ENCODE data around the gene METTL16. TPM values are rescaled to one million over a fixed set of nuclear protein-coding genes. Genes with fewer than 3 reads are reported as not detected.
A peak's percentile ranks its signal among the peaks of the same experiment; 100 is the strongest.
"Not testable (repeated sequence)": the region's sequence is repeated elsewhere in the genome, so short reads cannot be mapped to it uniquely, and the experiment has no call there.

The METTL16 gene
- total RNA-seq, 6 experiments from 2014 or later = 21.7 to 25.7 (median 24.1) TPM

GRCh38 chr17:2549392-2550211, 37.9 kb upstream of the METTL16 start:
- no peak overlapping the region for H3K4me3 Mint-ChIP-seq
- H3K4me1 Mint-ChIP-seq (ENCODE audit: low read depth) = peaks cover 13% of the 10 kb centered on the region
- no peak for TF ChIP-seq CTCF (IDR thresholded peaks at IDR 0.05)
- no peaks in the 10 kb centered on the region for H3K9me3 Mint-ChIP-seq
- H3K27me3 Mint-ChIP-seq (ENCODE audit: insufficient read depth) = peaks cover 22% of the 10 kb centered on the region
- no peak for DNase-seq
- H3K27ac Mint-ChIP-seq = no peak overlapping the region
- no peaks in the 10 kb centered on the region for H3K36me3 Mint-ChIP-seq (ENCODE audit: low read depth)

GRCh38 chr17:2548026-2548425, 36.3 kb upstream of the METTL16 start:
- Mint-ChIP-seq H3K27me3 (ENCODE audit: insufficient read depth) (peaks cover 22% of the 10 kb centered on the region), H3K4me1 (ENCODE audit: low read depth) (peaks cover 13% of the 10 kb centered on the region)
- not testable (repeated sequence) for H3K36me3 Mint-ChIP-seq (ENCODE audit: low read depth); H3K4me3 Mint-ChIP-seq; H3K9me3 Mint-ChIP-seq; DNase-seq; H3K27ac Mint-ChIP-seq

- no peak overlapping the region for H3K27ac Mint-ChIP-seq
Observed at GRCh38 chr17:2547176-2547575, 35.5 kb upstream of the METTL16 start.

GRCh38 chr17:2545393-2545792, 33.7 kb upstream of the METTL16 start:
- Mint-ChIP-seq H3K27me3 (ENCODE audit: insufficient read depth) (peaks cover 16% of the 10 kb centered on the region), H3K4me1 (ENCODE audit: low read depth) (peaks cover 13% of the 10 kb centered on the region), H3K4me3 (no peak overlapping the region), H3K9me3 (no peaks in the 10 kb centered on the region), H3K36me3 (ENCODE audit: low read depth) (no peaks in the 10 kb centered on the region), H3K27ac (no peak overlapping the region)
- DNase-seq = no peak
- no peak for TF ChIP-seq CTCF (IDR thresholded peaks at IDR 0.05)

More at GRCh38 chr17:2547176-2547575, 35.5 kb upstream of the METTL16 start:
- H3K4me1 Mint-ChIP-seq (ENCODE audit: low read depth) = peaks cover 13% of the 10 kb centered on the region
- H3K36me3 Mint-ChIP-seq (ENCODE audit: low read depth) = no peaks in the 10 kb centered on the region
- DNase-seq = peak; percentile 46
- TF ChIP-seq CTCF (IDR thresholded peaks at IDR 0.05) = no peak
- H3K4me3 Mint-ChIP-seq = no peak overlapping the region
- H3K27me3 Mint-ChIP-seq (ENCODE audit: insufficient read depth) = peaks cover 22% of the 10 kb centered on the region
- H3K9me3 Mint-ChIP-seq = no peaks in the 10 kb centered on the region

- Mint-ChIP-seq H3K9me3 (no peaks in the 10 kb centered on the region), H3K27me3 (ENCODE audit: insufficient read depth) (peaks cover 9% of the 10 kb centered on the region), H3K27ac (no peak overlapping the region), H3K36me3 (ENCODE audit: low read depth) (no peaks in the 10 kb centered on the region), H3K4me3 (no peak overlapping the region), H3K4me1 (ENCODE audit: low read depth) (peaks cover 10% of the 10 kb centered on the region)
- no peak for TF ChIP-seq CTCF (IDR thresholded peaks at IDR 0.05)
- no peak for DNase-seq
Observed at GRCh38 chr17:2542456-2542855, 30.8 kb upstream of the METTL16 start.

GRCh38 chr17:2542056-2542455, 30.4 kb upstream of the METTL16 start:
- H3K9me3 Mint-ChIP-seq = no peaks in the 10 kb centered on the region
- no peak overlapping the region for H3K4me3 Mint-ChIP-seq
- H3K36me3 Mint-ChIP-seq (ENCODE audit: low read depth) = no peaks in the 10 kb centered on the region
- no peak overlapping the region for H3K27ac Mint-ChIP-seq
- no peak for TF ChIP-seq CTCF (IDR thresholded peaks at IDR 0.05)
- peaks cover 9% of the 10 kb centered on the region for H3K27me3 Mint-ChIP-seq (ENCODE audit: insufficient read depth)
- H3K4me1 Mint-ChIP-seq (ENCODE audit: low read depth) = peaks cover 6% of the 10 kb centered on the region; the same call in 1 of the 2 replicates
- DNase-seq = no peak

- not testable (repeated sequence) for H3K9me3 Mint-ChIP-seq; H3K36me3 Mint-ChIP-seq (ENCODE audit: low read depth); H3K27ac Mint-ChIP-seq; H3K4me3 Mint-ChIP-seq; DNase-seq; H3K27me3 Mint-ChIP-seq (ENCODE audit: insufficient read depth); H3K4me1 Mint-ChIP-seq (ENCODE audit: low read depth)
Observed at GRCh38 chr17:2537579-2537978, 25.9 kb upstream of the METTL16 start.

Data from HFFc6 (cell line).